Progenitor cell of endocrine pancreas (in vitro differentiated cells): ENCODE measurements around the gene TRIP12. TPM values are rescaled to one million over a fixed set of nuclear protein-coding genes. Genes with fewer than 3 reads are reported as not detected.
A peak's percentile ranks its signal among the peaks of the same experiment; 100 is the strongest.
"Not testable (repeated sequence)": the region's sequence is repeated elsewhere in the genome, so short reads cannot be mapped to it uniquely, and the experiment has no call there.

ENCODE experiments used
- DNase-seq: peaks from one replicate; pipeline ENCODE4 v3.0.0; 2021; ENCODE audit warnings: low spot score; ENCODE audit not compliant: unreplicated experiment
- H3K27ac Mint-ChIP-seq: 2 replicates; pipeline ENCODE4 v1.8.0; 2021; ENCODE audit warnings: mild to moderate bottlenecking, moderate library complexity, mixed read lengths
- H3K27me3 Mint-ChIP-seq: 2 replicates; pipeline ENCODE4 v1.8.0; 2021; ENCODE audit warnings: mixed read lengths
- H3K36me3 Mint-ChIP-seq: 2 replicates; pipeline ENCODE4 v1.8.0; 2022; ENCODE audit warnings: mixed read lengths; ENCODE audit not compliant: insufficient read depth
- H3K4me1 Mint-ChIP-seq: 2 replicates; pipeline ENCODE4 v1.8.0; 2021; ENCODE audit warnings: low read depth, mixed read lengths
- H3K4me3 Mint-ChIP-seq: 2 replicates; pipeline ENCODE4 v1.8.0; 2021; ENCODE audit warnings: low read depth, mild to moderate bottlenecking, moderate library complexity, mixed read lengths
- H3K9me3 Mint-ChIP-seq: 2 replicates; pipeline ENCODE4 v1.8.0; 2021; ENCODE audit warnings: low read depth, mixed read lengths
- CTCF ChIP-seq: fragments of 200-600 bp; sonication (generic); IDR thresholded peaks from one replicate; pipeline ENCODE4 v1.5.0; 2021; ENCODE audit warnings: antibody characterized with exemption, mild to moderate bottlenecking; ENCODE audit not compliant: unreplicated experiment
- total RNA-seq: library from RNA; stranded (reverse); gene quantifications from 2 replicates; pipeline ENCODE4 v1.2.1, GENCODE V29; 2021

TRIP12 gene
- total RNA-seq, 1 donor from 2014 or later: 228 TPM

DNA sequence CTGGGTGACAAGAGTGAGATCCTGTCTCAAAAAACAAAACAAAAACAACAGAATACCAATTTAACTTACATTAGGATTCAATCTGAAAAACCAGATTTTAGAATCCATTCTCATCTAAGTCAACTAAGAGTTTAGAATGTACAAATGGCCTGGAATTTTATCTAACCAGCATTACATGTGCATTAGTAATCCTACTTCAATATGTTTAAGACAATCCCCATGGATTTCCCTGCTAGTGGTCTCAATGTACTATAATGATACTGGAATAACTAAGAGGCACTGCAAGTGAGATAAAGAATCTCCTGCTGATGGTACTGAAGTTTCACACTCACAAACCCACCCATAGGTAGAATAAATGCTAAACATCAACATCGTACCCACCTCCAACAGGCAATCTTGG, 153.6 kb downstream of the TRIP12 start:
- Mint-ChIP-seq H3K9me3 (no peaks in the 10 kb centered on the region), H3K36me3 (peaks cover 43% of the 10 kb centered on the region), H3K27ac (peak overlapping the region; percentile 90), H3K4me3 (no peak overlapping the region), H3K4me1 (peaks cover 43% of the 10 kb centered on the region), H3K27me3 (no peaks in the 10 kb centered on the region)
- TF ChIP-seq CTCF: no peak
- no peak for DNase-seq

GRCh38 chr2:229765721-229766120, 156.1 kb downstream of the TRIP12 start:
- Mint-ChIP-seq H3K27me3 (no peaks in the 10 kb centered on the region), H3K36me3 (peaks cover 37% of the 10 kb centered on the region), H3K9me3 (no peaks in the 10 kb centered on the region), H3K27ac (peak overlapping the region; percentile 90), H3K4me3 (no peak overlapping the region), H3K4me1 (peaks cover 43% of the 10 kb centered on the region)
- TF ChIP-seq CTCF: no peak
- DNase-seq: no peak

DNA sequence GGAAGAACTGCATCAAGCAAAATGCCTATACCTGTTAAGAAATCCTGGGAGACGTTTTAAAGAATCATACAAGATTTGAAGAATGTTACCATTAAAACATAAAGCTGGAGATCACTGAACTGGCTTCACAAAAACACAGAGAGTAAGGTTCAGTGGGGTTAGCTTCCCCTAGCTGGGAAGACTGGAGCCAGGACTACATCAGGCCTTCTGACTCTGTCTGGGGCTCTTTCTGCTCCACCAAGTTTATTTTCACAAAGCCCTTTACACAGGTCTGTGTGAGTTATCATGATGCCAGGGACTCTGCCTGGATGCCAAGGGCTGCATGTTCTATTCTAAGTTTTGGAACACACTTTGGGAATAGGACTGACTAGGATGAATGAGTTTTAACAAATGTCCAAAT, 160.1 kb downstream of the TRIP12 start:
- TF ChIP-seq CTCF: no peak
- H3K27me3 Mint-ChIP-seq: no peaks in the 10 kb centered on the region

GRCh38 chr2:229757462-229757861, 164.3 kb downstream of the TRIP12 start:
- not testable (repeated sequence) for H3K9me3 Mint-ChIP-seq, H3K27ac Mint-ChIP-seq, H3K36me3 Mint-ChIP-seq, H3K27me3 Mint-ChIP-seq, H3K4me3 Mint-ChIP-seq, H3K4me1 Mint-ChIP-seq, DNase-seq

More for the DNA sequence above, 160.1 kb downstream of the TRIP12 start:
- Mint-ChIP-seq H3K4me3 (no peak overlapping the region), H3K9me3 (no peaks in the 10 kb centered on the region), H3K4me1 (peaks cover 17% of the 10 kb centered on the region), H3K27ac (no peak overlapping the region), H3K36me3 (peaks cover 15% of the 10 kb centered on the region)
- DNase-seq: no peak

GRCh38 chr2:229752970-229753729, 168.7 kb downstream of the TRIP12 start:
- Mint-ChIP-seq H3K9me3 (peaks cover 2% of the 10 kb centered on the region), H3K27me3 (no peaks in the 10 kb centered on the region), H3K36me3 (peaks cover 2% of the 10 kb centered on the region), H3K27ac (peak overlapping the region; percentile 67), H3K4me1 (peaks cover 11% of the 10 kb centered on the region), H3K4me3 (no peak overlapping the region)
- no peak for DNase-seq
- no peak for TF ChIP-seq CTCF

DNA sequence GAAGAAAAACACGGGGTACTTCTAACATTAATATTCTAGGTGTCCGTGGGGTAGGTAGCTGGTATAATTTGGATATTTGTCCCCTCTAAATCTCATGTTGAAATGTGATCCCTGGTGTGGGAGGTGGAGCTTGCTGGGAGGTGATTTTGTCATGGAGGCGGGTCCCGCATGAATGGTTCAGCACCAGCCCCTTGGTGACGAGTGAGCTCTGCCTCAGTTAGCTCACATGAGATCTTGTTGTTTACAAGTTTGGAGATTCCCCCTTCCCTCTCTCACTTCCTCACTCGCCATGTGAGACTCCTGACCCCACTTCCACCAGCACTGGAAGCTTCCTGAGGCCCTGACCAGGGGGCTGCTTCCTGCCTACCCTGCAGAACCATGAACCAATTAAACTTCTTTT, 172.0 kb downstream of the TRIP12 start:
- peaks cover 11% of the 10 kb centered on the region for H3K4me1 Mint-ChIP-seq
- H3K27me3 Mint-ChIP-seq: no peaks in the 10 kb centered on the region
- H3K27ac Mint-ChIP-seq: no peak overlapping the region
- no peak for DNase-seq
- H3K4me3 Mint-ChIP-seq: no peak overlapping the region
- no peak for TF ChIP-seq CTCF
- H3K36me3 Mint-ChIP-seq: peaks cover 1% of the 10 kb centered on the region
- peaks cover 4% of the 10 kb centered on the region for H3K9me3 Mint-ChIP-seq
